Bronchial epithelial cell (primary cell): ENCODE results near the gene KRT7. TPM values are rescaled to one million over a fixed set of nuclear protein-coding genes. Genes with fewer than 3 reads are reported as not detected.
A peak's percentile ranks its signal among the peaks of the same experiment; 100 is the strongest.

ENCODE experiments used
- DNase-seq: peaks from one replicate; pipeline ENCODE4 v3.0.0-alpha.2; 2010; ENCODE audit warnings: low read depth
- FAIRE-seq: peaks from 2 replicates; lab custom pipeline; 2011; peaks lifted over from hg19 to GRCh38; lab: Jason Lieb, UNC
- H3K27me3 ChIP-seq: 2 replicates; pipeline ENCODE4 v1.5.1; 2011; ENCODE audit warnings: low read length; ENCODE audit not compliant: control insufficient read depth, insufficient read depth
- H3K36me3 ChIP-seq: 2 replicates; pipeline ENCODE4 v1.5.1; 2011; ENCODE audit warnings: low read length; ENCODE audit not compliant: control insufficient read depth, insufficient read depth
- H3K4me3 ChIP-seq: 2 replicates; pipeline ENCODE4 v1.5.1; 2011; ENCODE audit warnings: mild to moderate bottlenecking, low read depth, low read length, control low read depth
- total RNA-seq: library from RNA; depleted of rRNA; stranded (reverse); fragments of >200 nt; gene quantifications from 2 replicates; pipeline ENCODE4 v1.2.1, GENCODE V29; 2014
- TF ChIP-seq, protein P1 (sequence below): IDR thresholded peaks from 2 replicates; pipeline ENCODE4 v1.5.1; 2011; ENCODE audit warnings: mild to moderate bottlenecking, moderate library complexity, low read length, control low read depth, inconsistent platforms; ENCODE audit not compliant: insufficient read depth, severe bottlenecking

The KRT7 gene
- total RNA-seq, 1 donor from 2014 or later, result 895 TPM

DNA sequence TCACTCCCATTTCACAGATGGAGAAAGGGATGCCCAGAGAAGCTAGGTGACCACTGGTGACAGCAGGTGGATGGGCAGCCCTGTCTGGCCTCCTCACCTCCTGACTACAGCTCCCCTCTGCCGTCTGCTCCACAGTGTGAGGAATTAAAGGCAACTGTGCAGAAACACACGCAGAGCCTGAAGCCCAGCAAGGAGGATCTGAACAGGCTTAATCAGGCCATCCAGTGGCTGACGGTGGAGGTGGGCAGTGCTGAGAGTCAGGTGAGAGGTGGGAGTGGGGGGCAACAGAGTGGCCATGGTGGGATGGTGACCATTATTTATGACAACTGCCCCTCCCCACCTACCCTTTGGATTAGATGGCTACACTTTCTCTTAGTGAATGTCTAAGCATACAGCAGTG lies 42.6 kb downstream of the KRT7 start:
- DNase-seq, result no peak
- TF ChIP-seq, protein P1, sequence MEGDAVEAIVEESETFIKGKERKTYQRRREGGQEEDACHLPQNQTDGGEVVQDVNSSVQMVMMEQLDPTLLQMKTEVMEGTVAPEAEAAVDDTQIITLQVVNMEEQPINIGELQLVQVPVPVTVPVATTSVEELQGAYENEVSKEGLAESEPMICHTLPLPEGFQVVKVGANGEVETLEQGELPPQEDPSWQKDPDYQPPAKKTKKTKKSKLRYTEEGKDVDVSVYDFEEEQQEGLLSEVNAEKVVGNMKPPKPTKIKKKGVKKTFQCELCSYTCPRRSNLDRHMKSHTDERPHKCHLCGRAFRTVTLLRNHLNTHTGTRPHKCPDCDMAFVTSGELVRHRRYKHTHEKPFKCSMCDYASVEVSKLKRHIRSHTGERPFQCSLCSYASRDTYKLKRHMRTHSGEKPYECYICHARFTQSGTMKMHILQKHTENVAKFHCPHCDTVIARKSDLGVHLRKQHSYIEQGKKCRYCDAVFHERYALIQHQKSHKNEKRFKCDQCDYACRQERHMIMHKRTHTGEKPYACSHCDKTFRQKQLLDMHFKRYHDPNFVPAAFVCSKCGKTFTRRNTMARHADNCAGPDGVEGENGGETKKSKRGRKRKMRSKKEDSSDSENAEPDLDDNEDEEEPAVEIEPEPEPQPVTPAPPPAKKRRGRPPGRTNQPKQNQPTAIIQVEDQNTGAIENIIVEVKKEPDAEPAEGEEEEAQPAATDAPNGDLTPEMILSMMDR, result no peak
- H3K27me3 ChIP-seq, result no peaks in the 10 kb centered on the region
- no peak overlapping the region for H3K4me3 ChIP-seq
- no peak for FAIRE-seq
- no peaks in the 10 kb centered on the region for H3K36me3 ChIP-seq

DNA sequence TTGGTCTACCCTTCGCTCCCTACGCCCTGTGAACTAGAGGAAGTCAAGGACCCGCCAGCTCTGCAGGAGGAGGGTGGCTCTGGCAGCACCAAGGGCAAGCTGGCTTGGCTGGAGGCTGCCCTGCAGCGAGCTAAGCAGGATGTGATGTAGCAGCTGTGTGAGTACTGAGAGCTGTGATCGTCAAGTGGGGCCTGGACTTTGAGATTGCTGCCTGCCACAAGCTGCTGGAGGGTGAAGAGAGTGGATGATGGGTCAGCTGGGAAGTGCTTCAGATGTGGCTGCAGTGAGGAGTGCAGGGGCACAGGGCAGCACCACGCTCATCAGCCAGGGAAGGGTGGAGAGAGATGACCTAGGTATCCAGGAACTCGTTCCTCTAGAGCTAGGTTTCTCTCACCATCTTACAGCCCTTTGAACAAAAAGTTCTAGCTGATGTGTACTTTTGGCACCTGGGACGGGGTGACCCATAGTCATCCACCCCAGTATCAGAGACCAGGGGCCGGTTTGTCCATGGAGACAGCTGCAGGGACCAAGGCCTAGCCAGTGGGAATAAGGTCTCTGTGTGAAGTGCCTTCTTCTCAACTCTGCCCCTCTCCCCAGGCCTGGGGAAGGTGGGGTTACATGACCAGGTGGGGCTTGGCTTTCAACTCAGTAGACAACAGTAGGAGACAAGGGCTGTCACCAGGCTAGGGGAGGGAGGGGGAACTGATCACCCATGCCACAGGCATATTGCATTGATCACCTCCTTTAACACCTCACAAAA lies 44.6 kb downstream of the KRT7 start:
- FAIRE-seq, result peak; percentile 28
- Histone ChIP-seq H3K27me3 (no peaks in the 10 kb centered on the region), H3K36me3 (no peaks in the 10 kb centered on the region), H3K4me3 (no peak overlapping the region)
- TF ChIP-seq, protein P1, result no peak
- DNase-seq, result no peak

DNA sequence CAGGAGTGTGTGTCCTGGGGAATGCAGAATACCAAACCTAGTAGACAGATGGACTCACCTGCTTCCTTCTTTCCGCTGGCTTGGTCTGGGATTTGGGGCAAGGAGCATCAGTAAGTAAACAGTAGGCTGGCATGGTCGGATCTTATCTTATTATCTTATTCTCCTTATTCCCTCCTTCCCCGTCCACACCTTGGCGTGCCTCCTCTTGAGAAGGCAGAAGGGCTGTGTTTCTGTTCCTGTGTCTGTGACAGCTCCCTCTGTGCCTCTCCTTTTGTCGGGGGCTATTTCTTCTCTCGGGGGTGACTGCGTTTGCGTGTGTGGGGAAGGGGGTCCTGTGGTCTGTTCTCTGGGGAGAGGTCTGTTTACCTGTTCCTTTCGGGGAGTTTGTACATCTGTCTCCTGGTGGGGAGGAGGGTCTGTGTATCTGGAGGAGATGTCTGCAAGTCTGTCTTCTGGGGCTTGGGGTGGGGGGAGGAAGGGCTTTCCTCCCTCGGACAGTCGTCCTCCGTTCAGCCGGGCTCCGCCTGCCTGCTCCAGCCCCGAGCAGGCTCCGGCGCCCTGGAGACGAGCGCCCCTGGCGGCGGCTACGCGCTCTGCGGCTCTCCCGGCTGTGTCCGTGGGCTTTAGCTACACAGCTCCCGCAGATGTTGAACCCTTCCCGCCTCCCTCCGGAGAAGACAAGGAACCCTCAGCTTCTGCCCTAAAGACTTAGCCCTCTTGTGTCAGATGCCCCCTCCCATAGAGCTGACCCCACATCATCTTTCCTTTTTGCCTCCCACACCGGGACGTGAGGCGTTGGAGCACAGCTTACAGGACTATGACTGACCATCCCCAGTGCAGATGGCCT lies 45.8 kb downstream of the KRT7 start:
- DNase-seq, result peak; percentile 64
- peak overlapping the region; percentile 31 for H3K4me3 ChIP-seq
- peak; percentile 89 for FAIRE-seq

DNA sequence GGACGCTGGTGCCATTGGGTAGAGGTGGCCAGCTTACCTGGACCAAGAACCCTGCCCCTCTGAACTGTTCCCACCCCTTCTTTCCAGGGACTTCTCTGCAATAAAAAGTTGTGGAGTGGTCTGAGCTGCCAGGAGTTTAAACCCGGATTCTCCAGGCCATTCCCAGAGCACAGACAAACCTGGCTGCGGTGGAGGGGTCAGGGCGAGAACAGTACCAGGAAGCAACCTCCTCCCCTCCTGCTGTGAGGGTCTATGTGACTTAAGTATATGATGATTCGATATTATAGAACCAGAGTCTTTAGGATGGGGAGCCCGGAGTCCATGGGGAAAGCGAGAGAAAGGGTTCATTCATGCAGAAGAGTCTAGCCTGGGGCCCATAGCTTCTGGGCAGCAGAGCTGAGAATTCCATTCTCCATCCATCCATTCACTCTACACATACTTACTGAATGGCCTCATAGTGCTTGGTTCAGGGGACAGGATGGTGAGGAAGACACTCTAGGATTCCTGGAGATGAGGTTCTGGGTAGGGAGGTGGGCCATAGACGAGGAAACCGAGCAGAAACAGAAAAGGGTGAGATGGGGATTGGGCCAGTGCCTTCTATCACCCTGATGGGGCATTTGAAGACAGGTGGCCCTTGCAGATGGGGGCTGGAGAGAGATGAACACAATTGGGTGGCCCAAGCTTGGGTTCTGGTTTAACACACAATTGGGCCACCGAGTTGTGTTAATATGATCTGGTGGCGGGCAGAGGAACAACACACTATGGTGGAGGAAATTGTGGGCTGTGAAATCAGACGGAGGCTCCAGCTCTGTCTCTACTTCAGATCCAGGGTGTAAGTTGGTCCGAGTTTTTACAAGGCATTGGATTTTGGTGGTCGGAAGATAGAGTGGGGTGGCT lies 46.6 kb downstream of the KRT7 start:
- TF ChIP-seq, protein P1, result no peak
- DNase-seq, result no peak
- FAIRE-seq, result peak; percentile 47
- H3K27me3 ChIP-seq, result no peaks in the 10 kb centered on the region
- H3K4me3 ChIP-seq, result no peak overlapping the region
- H3K36me3 ChIP-seq, result no peaks in the 10 kb centered on the region

More for the DNA sequence above, 45.8 kb downstream of the KRT7 start:
- H3K27me3 ChIP-seq, result no peaks in the 10 kb centered on the region
- TF ChIP-seq, protein P1, result peak; percentile 100
- H3K36me3 ChIP-seq, result no peaks in the 10 kb centered on the region

DNA sequence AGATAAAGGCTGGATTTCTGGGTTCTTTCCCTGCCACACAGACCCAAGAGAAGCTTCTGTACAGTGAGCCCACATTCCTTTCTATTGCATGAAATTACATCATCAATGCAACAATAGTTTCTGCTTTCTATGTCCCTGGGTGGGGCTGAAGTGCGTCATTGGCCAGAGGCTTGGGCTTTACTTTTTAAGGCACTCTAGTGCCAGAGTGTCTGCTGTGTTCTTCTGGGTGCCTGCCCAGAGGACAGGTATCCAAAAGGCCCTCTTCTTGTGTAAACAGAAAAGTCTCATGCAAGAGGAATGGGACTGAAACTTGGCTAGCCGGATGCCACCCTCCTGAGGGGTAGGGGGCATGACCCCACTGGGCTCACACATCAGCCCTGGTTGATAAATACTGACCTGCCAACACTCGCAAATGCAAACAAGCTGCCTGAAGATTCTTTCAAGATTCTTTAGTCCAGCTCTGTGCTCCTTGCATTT lies 47.3 kb downstream of the KRT7 start:
- DNase-seq, result peak; percentile 98

More for the DNA sequence above, 47.3 kb downstream of the KRT7 start:
- Histone ChIP-seq H3K27me3 (no peaks in the 10 kb centered on the region), H3K4me3 (no peak overlapping the region), H3K36me3 (no peaks in the 10 kb centered on the region)
- no peak for FAIRE-seq
- TF ChIP-seq, protein P1, result no peak
